Activated T-helper 2 cell treated with anti-CD3 and anti-CD28 coated beads, Interferon-gamma antibody, Interleukin-2, Interleukin-4, amounts not matched to agents 10 μg/mL and 5 μg/mL and 100 μg/mL, durations not matched to agents 14 hours and 24 hours and 36 hours (primary cell): ENCODE results near the gene C1orf159. TPM values are rescaled to one million over a fixed set of nuclear protein-coding genes. Genes with fewer than 3 reads are reported as not detected.

ENCODE experiments used
- DNase-seq: peaks from one replicate; pipeline ENCODE4 v3.0.0; 2021; ENCODE audit warnings: low spot score
- H3K27ac Mint-ChIP-seq: one replicate; pipeline ENCODE4 v1.8.0; 2021; ENCODE audit warnings: mixed read lengths
- H3K27me3 Mint-ChIP-seq: one replicate; pipeline ENCODE4 v1.8.0; 2021; ENCODE audit warnings: low read depth, mixed read lengths
- H3K36me3 Mint-ChIP-seq: one replicate; pipeline ENCODE4 v1.8.0; 2021; ENCODE audit warnings: low read depth, mixed read lengths
- H3K4me1 Mint-ChIP-seq: one replicate; pipeline ENCODE4 v1.8.0; 2021; ENCODE audit warnings: low read depth, mixed read lengths
- H3K4me3 Mint-ChIP-seq: one replicate; pipeline ENCODE4 v1.8.0; 2021; ENCODE audit warnings: low read depth, mild to moderate bottlenecking, moderate library complexity, mixed read lengths
- H3K9me3 Mint-ChIP-seq: one replicate; pipeline ENCODE4 v1.8.0; 2021; ENCODE audit warnings: mixed read lengths
- intact Hi-C: fragments of 100-400 bp; cut with micrococcal nuclease; formaldehyde crosslinking; loops from one replicate; pipeline ENCODE4 v1.15.1; 2023
- total RNA-seq: library from RNA; stranded (reverse); gene quantifications from 2 replicates; pipeline ENCODE4 v1.2.3, GENCODE V29; 2022

C1orf159 gene
- total RNA-seq, 1 donor from 2014 or later: 22.1 TPM

DNA sequence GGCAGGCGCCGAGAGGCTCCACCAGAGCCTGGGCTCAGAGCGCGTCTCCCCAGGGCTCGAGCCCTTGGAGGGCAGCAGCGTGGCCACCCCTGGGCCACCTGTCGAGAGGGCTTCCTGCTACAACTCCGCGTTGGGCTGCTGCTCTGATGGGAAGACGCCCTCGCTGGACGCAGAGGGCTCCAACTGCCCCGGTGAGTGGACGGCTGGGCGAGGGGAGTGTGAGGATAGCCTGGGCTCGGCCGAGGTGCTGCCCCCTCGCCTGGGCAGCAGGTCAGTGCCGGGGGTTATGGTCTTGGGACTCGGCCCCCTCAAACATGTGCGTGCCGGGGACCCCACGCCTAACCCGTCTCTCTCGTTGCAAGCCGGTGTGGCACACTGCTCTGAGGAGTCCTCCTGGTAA is 69.1 kb downstream of the C1orf159 start:
- intact Hi-C loops: no loop called here
- Mint-ChIP-seq H3K4me3 (no peak overlapping the region), H3K27ac (no peak overlapping the region), H3K4me1 (no peaks in the 10 kb centered on the region), H3K27me3 (no peaks in the 10 kb centered on the region), H3K9me3 (no peaks in the 10 kb centered on the region), H3K36me3 (no peaks in the 10 kb centered on the region)
- DNase-seq: no peak

DNA sequence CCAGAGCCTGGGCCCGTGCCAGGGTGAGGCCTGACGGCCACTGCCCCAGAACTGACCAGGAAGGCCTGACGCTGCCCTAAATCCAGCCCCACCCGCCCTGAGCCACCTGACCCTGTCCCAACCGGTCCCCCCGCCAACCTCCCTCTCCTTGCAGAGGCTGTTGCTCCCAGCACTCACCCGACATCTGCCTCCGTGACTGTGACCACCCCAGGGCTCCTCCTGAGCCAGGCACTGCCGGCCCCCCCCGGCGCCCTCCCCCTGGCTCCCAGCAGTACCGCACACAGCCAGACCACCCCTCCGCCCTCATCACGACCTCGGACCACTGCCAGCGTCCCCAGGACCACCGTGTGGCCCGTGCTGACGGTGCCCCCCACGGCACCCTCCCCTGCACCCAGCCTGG is 69.6 kb downstream of the C1orf159 start:
- no peaks in the 10 kb centered on the region for H3K27me3 Mint-ChIP-seq
- H3K36me3 Mint-ChIP-seq: no peaks in the 10 kb centered on the region
- H3K9me3 Mint-ChIP-seq: no peaks in the 10 kb centered on the region
- H3K4me3 Mint-ChIP-seq: no peak overlapping the region
- no peak overlapping the region for H3K27ac Mint-ChIP-seq
- no peak for DNase-seq
- intact Hi-C loops: no loop called here
- no peaks in the 10 kb centered on the region for H3K4me1 Mint-ChIP-seq

DNA sequence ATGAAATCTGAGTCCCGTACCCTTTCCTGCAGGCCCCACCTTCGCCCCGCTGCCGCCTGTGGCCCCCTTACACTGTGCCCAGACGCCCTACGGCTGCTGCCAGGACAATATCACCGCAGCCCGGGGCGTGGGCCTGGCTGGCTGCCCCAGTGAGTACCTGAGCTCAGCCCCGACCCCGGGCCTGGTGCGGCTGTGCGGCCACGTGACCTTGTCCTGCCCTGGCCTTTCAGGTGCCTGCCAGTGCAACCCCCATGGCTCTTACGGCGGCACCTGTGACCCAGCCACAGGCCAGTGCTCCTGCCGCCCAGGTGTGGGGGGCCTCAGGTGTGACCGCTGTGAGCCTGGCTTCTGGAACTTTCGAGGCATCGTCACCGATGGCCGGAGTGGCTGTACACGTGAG is 70.8 kb downstream of the C1orf159 start:
- Mint-ChIP-seq H3K4me3 (no peak overlapping the region), H3K4me1 (no peaks in the 10 kb centered on the region), H3K9me3 (no peaks in the 10 kb centered on the region), H3K27me3 (no peaks in the 10 kb centered on the region), H3K36me3 (no peaks in the 10 kb centered on the region), H3K27ac (no peak overlapping the region)
- no peak for DNase-seq
- intact Hi-C loops: no loop called here

GRCh38 chr1:1044455-1045078 is 71.3 kb downstream of the C1orf159 start:
- intact Hi-C loops: no loop called here
- H3K4me3 Mint-ChIP-seq: no peak overlapping the region
- no peaks in the 10 kb centered on the region for H3K36me3 Mint-ChIP-seq

GRCh38 chr1:1043921-1044320 is 72.0 kb downstream of the C1orf159 start:
- no peak overlapping the region for H3K27ac Mint-ChIP-seq
- H3K4me3 Mint-ChIP-seq: no peak overlapping the region
- H3K27me3 Mint-ChIP-seq: peaks cover 8% of the 10 kb centered on the region
- intact Hi-C loops: no loop called here
- no peak for DNase-seq
- H3K9me3 Mint-ChIP-seq: no peaks in the 10 kb centered on the region
- H3K4me1 Mint-ChIP-seq: peaks cover 6% of the 10 kb centered on the region
- no peaks in the 10 kb centered on the region for H3K36me3 Mint-ChIP-seq

More at GRCh38 chr1:1044455-1045078, 71.3 kb downstream of the C1orf159 start:
- Mint-ChIP-seq H3K27ac (no peak overlapping the region), H3K27me3 (peaks cover 3% of the 10 kb centered on the region), H3K4me1 (peaks cover 2% of the 10 kb centered on the region), H3K9me3 (no peaks in the 10 kb centered on the region)
- no peak for DNase-seq

- H3K27me3 Mint-ChIP-seq: peaks cover 13% of the 10 kb centered on the region
- no peak for DNase-seq
- peaks cover 11% of the 10 kb centered on the region for H3K4me1 Mint-ChIP-seq
- H3K36me3 Mint-ChIP-seq: no peaks in the 10 kb centered on the region
- H3K27ac Mint-ChIP-seq: no peak overlapping the region
- intact Hi-C loops: no loop called here
- no peak overlapping the region for H3K4me3 Mint-ChIP-seq
- no peaks in the 10 kb centered on the region for H3K9me3 Mint-ChIP-seq
These were observed 72.5 kb downstream of the C1orf159 start for GRCh38 chr1:1043411-1043810.

- intact Hi-C loops: no loop called here
- no peak for DNase-seq
- Mint-ChIP-seq H3K4me3 (no peak overlapping the region), H3K27me3 (peaks cover 15% of the 10 kb centered on the region), H3K36me3 (no peaks in the 10 kb centered on the region), H3K9me3 (no peaks in the 10 kb centered on the region), H3K4me1 (peaks cover 11% of the 10 kb centered on the region), H3K27ac (no peak overlapping the region)
These were observed 73.1 kb downstream of the C1orf159 start for GRCh38 chr1:1042835-1043234.

GRCh38 chr1:1041873-1042272 is 74.0 kb downstream of the C1orf159 start:
- Mint-ChIP-seq H3K27me3 (peaks cover 15% of the 10 kb centered on the region), H3K4me3 (no peak overlapping the region), H3K27ac (no peak overlapping the region), H3K4me1 (peaks cover 11% of the 10 kb centered on the region), H3K9me3 (no peaks in the 10 kb centered on the region), H3K36me3 (no peaks in the 10 kb centered on the region)
- intact Hi-C loops: loop anchor here (2.0 kb wide), 2 partner anchors 17 to 75 kb away; partner anchors contain the start of gene C1orf159
- DNase-seq: no peak

DNA sequence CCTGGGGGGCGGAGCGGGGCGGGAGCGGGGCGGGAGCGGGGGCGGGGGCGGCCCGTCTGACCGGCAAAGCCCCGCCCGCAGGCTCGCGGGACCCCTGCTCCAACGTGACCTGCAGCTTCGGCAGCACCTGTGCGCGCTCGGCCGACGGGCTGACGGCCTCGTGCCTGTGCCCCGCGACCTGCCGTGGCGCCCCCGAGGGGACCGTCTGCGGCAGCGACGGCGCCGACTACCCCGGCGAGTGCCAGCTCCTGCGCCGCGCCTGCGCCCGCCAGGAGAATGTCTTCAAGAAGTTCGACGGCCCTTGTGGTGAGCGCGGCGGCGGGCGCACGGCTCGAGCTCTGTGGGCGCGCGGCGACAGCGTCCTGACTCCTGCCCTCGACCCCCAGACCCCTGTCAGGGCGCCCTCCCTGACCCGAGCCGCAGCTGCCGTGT is 74.8 kb downstream of the C1orf159 start:
- Mint-ChIP-seq H3K4me3 (no peak overlapping the region), H3K27me3 (peaks cover 17% of the 10 kb centered on the region), H3K36me3 (no peaks in the 10 kb centered on the region), H3K9me3 (no peaks in the 10 kb centered on the region), H3K27ac (no peak overlapping the region), H3K4me1 (peaks cover 11% of the 10 kb centered on the region)
- intact Hi-C loops: loop anchor here (2.0 kb wide), 2 partner anchors 18 to 76 kb away; partner anchors contain the start of gene C1orf159
- DNase-seq: no peak

GRCh38 chr1:1040004-1040991 is 75.6 kb downstream of the C1orf159 start:
- H3K36me3 Mint-ChIP-seq: no peaks in the 10 kb centered on the region
- peak overlapping the region; percentile 63 for H3K4me3 Mint-ChIP-seq
- peaks cover 11% of the 10 kb centered on the region for H3K4me1 Mint-ChIP-seq
- peak; percentile 79 for DNase-seq
- H3K27me3 Mint-ChIP-seq: peaks cover 21% of the 10 kb centered on the region
- no peaks in the 10 kb centered on the region for H3K9me3 Mint-ChIP-seq
- peak overlapping the region; percentile 2 for H3K27ac Mint-ChIP-seq
- intact Hi-C loops: loop anchor here (2.0 kb wide), 2 partner anchors 19 to 77 kb away; partner anchors contain the start of gene C1orf159

DNA sequence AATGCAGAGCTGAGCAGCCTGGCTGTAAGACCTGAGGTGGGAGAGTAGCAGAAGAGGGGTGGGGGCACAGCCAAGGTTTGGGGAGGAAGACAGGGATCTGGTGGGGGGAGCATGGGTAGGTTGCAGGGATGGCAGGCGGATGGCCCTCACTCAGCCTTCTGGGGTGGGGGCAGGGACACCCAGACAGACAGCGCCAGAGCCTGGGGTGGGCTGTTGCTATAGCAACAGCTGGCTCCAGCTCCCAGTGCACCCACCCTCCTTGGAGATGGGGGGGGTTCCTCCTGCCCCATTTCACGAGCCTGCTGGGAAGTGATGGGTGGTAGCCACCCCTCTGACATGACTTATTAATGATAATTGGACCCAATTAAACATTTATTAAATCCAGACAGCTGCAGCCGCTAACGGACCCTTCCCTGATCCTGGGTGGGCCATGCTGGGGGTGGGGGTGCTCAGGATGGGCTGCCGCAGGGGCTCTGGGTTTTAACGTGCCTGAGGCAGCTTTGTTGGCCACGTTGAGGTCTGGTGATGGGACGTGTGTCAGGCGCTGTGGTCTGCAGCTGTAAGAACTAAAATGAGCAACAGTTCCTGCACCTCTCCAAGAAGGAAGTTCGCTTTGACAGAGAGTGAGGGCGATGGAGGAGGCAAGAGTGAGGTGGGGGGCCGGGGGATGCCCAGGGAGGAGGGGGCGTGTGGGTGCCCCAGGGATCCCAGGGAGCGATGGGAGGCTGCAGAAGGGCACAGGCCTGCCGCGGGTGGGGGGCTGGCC is 76.6 kb downstream of the C1orf159 start:
- Mint-ChIP-seq H3K36me3 (no peaks in the 10 kb centered on the region), H3K27me3 (peaks cover 25% of the 10 kb centered on the region), H3K9me3 (no peaks in the 10 kb centered on the region), H3K27ac (peak overlapping the region; percentile 2), H3K4me3 (peak overlapping the region; percentile 63), H3K4me1 (peaks cover 11% of the 10 kb centered on the region)
- intact Hi-C loops: no loop called here
- DNase-seq: no peak

DNA sequence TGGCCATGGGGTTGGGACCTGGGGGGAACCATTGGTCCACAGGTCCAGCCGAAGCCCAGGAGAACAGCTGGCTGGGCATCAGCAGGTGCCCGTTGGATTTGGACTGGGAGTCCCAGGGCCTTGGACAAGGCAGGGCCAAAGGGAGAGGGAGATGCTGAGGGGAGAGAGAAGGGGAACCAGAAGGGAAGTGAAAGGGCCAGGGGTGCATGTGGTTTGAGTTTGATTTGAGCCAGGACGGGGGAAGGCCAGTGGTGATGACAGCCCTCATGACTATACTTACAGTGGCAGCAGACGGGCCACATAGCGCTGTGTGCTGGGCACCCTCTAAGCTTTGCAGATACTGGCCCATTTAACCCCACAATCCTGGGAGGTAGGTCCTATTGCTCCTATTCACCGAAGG is 77.2 kb downstream of the C1orf159 start:
- no peak for DNase-seq
- H3K9me3 Mint-ChIP-seq: no peaks in the 10 kb centered on the region
- peak overlapping the region; percentile 1 for H3K4me3 Mint-ChIP-seq
- peaks cover 27% of the 10 kb centered on the region for H3K27me3 Mint-ChIP-seq
- H3K27ac Mint-ChIP-seq: no peak overlapping the region
- H3K4me1 Mint-ChIP-seq: peaks cover 11% of the 10 kb centered on the region
- no peaks in the 10 kb centered on the region for H3K36me3 Mint-ChIP-seq
- intact Hi-C loops: no loop called here
